NCI-H226 (cell line): Measurements from ENCODE around the gene ESYT2.

Experiments used
- DNase-seq: peaks from one replicate; pipeline ENCODE4 v3.0.0-alpha.2; 2015

ESYT2 gene

DNA sequence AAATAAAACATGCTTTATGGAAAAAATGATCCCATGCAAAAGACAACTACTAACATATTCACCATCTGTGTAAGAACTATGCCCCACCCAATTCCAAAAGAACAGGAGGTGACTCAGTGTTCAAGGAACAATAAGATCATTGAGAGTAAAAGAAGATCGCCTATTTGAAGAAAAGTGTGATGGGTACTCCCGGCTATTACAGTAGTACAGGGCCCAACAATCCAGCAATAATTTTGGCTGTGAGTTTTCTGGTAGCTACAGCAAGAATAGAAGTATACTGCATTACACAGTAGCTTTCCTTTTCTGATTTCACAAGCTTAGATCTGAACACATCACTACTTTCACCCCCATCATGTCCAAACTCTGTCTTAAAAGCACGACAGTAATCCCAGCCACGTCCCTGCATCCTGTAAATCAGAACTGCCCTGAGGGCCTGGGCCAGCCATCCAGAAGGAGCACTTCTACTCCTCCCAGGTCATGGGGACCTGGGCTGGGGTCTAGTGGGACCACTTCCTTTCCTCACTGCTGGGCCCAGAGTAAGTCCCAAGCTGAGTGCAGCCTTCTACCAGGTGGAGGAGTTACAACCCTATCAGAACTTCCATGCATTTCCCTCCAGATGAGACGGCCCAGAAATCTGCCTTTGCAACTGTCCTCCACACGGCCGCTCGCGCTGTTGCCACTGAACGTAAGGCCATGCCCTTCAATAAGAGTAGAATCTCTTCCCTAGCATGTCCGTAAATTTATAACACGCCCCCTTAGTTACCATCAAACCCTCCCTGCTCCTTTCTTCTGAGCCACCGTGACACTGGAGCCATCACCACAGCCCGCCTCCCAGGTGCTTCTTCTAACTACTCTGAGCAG is 7.9 kb downstream of the ESYT2 start:
- peak; percentile 21 for DNase-seq

DNA sequence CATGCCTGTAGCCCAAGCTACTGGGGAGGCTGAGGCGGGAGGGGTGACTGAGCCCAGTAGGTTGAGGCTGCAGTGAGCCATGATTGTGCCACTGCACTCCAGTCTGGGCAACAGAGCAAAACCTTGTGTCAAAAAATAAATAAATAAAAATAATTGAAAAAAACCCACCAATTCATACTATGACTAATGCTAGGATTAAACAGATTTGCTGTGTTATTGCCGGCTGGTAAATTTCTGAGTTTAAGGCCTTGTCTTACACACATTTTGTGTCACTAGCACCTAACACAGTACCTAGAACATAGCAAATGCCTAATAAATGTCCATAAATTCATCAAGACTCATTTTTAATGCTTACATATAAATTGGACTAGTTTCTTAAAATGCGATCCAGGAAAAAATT is 8.7 kb downstream of the ESYT2 start:
- no peak for DNase-seq

DNA sequence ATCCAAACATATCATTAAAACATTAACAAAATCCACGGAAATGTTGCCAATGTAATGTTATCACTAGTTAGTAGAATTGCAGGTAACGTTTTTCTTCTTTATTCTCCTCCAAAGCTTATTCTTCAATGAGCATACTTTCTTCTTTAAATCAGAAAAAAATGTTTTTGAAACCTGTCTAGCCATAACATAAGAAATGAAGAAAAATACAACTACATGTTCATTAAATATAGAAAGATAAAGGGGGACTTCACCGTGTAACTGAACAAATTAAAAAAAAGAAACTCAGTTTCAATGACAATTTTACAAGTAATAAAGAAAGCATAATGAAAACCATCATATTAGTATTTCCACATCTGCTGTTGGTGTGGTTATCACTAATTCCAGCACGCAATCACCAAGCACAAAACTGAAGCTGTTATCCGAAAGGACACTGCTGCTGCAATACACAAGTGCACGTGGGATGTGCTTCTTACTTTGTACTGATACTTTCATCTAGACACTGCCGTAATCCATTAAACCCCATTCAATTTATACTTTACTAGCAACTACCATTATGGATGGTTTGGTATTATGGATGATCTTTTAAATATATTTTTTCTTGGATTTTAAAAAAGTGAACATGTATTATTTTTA is 9.6 kb downstream of the ESYT2 start:
- DNase-seq: no peak

DNA sequence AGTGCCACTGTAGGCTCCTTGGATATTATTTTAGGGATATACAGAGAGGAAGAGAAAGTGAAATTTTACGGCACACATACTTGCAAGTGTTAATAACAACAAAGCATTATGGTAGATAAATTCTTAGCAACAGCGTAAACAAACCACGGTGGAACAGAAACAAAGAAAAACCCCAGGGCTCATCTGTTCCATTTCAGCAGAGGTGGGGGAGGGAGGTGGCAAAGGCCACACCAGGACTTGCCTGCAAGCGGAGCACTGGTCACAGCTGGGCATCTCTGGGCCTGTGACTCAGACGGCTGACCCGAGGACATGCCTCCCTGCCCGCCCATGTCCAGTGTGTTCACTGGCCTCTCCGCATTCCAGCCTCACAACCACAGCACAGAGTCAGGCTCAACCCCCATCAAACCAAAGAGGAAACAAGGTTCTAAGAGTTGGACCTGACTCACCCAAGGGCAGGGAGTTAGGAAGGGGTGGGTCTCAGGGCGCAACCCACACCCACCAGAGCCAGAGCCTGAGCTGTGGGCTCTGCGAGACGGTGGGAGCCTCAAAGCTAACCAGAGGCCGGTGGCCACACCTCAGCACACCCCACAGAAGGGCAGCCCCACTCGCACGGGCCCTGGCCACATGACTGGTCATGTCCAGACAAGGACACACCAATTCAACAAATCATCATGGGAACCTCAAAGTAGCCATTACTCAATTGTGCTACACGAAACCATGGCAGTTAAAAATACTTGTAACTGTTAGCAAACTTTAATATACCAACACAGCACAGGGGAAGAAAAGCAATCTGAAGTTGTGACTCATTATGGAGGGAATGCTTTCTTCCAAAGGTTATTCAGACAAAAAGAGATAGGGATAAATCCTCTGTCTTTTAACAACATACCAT is 10.7 kb downstream of the ESYT2 start:
- DNase-seq: peak; percentile 99

DNA sequence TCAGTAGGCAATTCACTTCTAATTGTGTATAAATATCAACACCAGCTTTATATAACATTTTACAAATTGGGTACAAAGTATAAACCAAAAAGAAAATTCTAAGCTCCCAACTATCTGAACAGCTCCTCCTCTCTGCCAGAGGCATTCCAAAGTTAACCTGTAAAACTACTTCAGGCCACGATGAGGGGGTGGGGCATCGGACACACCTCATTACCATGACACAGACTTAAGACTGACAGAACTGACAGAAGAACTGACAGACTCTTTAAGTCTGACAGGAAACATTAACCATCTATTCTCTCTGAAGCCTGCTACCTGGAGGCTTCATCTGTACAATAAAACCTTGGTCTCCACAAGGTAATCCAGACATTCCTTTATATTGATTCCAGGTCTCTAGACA is 12.3 kb downstream of the ESYT2 start:
- peak; percentile 42 for DNase-seq

DNA sequence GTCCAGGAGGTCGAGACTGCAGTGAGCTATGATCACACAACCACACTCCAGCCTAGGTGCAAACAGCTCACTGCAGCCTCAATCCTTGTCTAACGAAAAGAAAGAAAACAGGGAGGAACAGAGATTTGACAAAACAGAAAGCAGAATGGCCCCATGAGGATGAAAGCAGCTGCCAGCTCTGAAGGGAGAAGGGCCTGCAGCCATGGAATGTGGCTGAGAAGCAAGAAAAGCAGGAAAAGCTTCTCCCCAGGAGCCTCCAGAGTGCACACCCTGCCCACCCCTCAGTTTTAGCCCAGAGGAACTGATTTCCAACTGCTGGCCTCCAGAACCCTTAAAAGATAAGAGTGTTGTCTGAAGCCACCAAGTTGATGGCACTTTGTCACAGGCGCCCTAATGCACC is 13.0 kb downstream of the ESYT2 start:
- no peak for DNase-seq

DNA sequence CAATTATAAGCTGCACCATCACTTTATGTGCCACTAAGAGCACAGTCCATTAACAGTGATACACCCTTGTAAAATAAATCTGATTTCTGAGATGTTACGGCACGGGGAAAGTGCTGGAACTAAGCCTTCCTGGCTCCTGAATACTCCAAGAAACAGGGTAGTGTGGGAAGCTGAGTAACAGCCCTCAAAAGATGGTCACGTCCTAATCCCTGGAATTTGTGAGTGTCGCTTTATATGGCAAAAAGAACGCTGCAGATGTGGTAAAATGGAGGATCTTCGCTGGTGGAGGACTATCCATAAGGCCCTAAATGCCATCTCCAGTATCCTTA is 13.5 kb downstream of the ESYT2 start:
- DNase-seq: no peak

DNA sequence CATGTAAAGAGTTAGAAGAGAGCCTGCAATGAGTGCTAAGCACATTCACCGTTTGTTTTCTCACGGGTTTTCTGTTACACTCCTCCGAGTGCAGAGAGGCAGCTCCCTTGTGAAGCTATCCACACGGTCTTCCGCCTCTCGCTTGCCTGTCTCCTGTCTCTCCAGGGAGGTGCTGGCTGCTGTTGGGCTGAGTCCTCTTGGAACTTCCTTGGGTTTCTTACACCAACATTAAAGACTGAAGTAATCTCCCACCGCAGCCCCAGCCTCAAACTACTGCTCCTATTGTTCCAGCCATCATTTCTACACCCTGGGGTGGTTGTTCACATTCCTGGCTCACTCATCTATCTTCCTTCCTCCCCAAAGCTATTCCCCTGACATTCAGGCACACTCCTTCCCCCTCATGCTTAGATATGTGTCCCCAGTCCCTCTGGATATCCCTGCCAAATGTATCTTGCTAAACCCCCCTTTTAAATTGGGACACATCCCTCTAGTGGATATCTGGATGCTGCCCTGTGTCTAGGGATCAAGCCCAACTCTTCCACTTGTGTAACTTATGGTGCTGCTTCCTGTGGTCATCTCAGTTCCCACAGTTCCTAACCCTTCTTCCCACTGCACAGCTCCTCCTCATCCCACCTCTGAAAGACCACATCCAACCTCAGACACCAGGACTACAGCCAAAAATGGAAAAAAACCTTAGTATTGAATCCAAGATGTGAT is 14.1 kb downstream of the ESYT2 start:
- DNase-seq: no peak

DNA sequence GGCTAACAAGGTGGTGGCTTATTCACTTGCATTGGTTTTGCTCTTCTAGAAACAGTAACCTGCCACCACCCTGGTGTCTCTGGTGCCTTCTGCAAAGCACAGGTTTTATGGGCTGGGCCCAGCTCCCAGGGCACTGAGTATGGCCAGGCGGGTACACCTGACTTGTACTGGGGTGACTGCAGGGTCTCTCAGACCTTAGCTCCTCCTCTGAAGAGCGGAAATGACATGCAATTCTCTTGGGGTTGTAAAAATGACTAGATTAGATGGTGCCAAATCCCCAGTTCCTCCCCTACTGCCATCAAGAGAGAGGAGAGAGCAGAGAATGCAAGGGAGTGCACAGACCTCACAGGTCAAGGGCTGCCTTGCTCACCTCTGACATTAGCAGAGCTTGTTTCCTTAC is 14.7 kb downstream of the ESYT2 start:
- DNase-seq: no peak

DNA sequence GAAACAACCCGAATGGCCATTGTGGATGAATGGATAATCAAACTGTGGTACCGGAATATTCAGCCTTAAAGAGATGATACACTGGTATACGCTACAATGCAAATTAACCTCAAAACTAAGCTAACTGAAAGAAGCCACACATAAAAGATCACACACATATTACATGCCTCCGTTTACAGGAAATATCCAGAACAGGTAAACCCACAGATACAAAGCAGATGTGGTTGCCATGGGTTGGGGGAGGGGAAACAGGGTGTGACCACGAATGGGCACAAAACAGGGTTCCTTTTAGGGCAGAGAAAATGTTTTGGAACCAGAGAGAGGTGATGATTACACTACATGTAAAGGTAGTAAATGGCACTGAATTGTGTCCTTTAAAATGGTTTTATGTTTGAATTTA is 16.6 kb downstream of the ESYT2 start:
- DNase-seq: no peak

DNA sequence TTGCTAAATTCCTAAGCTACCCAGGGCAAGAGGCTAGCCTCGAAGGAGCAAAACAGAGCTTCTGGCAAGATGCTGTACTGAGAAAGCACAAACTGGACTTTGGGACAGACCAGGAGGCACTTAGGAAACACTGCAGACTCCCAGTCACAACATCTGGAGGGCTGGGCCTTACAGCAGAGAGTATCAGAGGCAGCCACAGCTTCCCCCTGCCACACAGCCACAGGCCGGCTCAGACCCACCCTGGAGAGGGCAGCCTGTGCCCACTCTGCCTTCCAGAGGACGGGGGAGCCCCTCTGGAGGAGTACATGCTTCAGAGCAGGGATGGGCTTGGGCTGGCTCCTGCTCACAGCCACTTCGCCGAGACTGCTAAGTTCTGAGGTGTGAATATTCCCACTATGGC is 17.4 kb downstream of the ESYT2 start:
- no peak for DNase-seq

DNA sequence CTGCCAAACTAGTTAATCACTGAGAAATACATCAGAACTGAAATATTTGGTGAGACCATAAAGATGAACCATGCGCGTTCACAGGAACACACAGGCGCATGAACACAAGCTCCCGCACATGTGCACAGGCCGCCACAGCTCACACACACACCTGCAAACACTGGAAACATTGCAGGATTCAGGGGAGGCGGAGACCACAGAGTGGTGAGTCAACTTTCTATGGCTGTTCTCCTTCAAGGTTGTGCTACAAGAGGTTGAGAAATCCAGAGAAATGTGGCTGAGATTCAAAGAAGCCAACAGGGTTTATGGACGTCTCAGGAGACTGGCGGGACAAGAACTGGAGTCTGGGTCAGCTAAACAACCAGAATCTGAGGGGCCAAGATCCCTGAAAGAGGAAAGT is 17.8 kb downstream of the ESYT2 start:
- peak; percentile 68 for DNase-seq

DNA sequence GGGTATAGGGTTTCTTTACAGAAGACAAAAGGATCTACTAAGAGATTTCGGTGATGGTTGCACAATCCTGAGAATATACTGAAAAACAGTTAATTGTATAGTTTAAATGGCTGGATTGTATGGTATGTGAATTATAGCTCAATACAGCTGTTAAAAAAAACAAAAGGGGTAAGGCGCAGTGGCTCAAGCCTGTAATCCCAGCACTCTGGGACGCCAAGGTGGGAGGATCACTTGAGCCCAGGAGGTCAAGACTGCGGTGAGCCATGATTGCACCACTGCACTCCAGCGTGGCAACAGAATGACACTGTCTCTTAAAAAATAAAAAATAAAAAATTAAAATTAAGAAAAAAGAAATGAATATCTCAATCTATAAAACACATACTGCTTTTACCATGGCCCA is 18.5 kb downstream of the ESYT2 start:
- DNase-seq: no peak

DNA sequence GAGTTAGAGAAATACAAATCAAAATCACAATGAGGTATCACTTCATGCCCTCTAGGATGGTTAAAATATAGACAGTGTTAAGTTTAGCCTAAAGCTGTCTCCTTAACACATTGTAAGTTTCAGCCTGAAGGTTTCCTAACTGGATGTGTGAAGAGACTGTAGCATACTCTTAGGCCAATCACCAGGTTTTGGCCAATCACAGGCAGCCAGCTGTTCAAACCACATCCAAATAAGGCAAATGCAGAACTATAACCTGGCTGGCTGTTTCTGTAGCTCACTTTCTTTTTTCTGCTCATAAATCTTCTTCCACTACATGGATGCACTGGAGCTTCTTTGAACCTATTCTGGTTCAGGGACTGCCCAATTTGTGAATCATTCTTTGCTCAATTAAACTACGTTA is 19.7 kb downstream of the ESYT2 start:
- DNase-seq: peak; percentile 37

DNA sequence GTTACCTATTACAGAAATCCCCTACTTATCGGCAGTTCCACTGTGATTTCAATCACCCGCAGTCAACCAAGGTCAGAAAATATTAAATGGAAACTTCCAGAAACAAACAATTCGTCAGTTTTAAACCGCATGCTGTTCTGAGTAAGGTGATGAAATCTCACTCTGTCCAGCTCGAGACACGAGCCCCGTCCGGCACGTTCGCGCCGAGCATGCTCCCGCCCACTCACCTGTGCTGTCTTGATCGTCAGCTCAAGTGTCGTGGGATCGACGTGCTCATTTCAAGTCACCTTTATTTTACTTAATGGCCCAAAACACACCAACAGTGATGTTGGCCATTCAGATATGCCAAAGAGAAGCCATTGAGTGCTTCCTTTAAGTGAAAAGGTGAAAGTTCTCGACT is 21.2 kb downstream of the ESYT2 start:
- no peak for DNase-seq

DNA sequence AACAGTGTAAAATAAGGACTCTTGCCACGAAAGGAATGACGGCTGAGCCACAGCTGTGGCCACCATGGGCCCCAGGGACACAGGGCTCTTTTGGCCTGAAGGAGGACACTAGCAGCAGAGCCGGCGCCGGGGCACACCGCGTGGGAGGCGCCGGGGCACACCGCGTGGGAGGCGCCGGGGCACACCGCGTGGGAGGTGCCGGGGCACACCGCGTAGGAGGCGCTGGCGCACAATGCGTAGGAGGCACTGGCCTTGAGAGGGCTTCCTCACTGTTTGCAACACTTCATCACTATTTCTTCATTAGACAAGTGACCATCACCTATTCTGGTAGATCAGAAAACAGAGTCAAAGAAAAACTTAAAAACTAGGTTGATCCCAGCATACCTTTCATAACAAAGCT is 23.4 kb downstream of the ESYT2 start:
- DNase-seq: no peak

DNA sequence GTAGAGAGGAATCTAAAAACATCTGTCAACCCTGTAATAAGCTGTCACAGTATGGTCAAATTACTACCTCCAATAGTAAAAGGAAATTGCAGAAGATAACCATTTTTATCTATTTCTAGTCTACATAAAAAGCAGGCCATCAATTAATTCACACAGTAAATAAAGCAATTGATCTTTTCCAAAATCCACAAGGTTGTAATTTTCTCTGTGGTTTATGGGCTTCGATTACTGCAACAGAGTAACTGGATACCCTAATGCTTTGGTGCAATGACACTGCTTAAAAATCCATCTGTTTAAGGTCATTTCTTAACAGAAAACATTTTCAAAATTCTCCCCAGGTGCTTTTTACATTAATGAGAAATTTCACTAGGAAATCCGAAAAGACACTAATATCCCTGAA is 23.9 kb downstream of the ESYT2 start:
- no peak for DNase-seq

DNA sequence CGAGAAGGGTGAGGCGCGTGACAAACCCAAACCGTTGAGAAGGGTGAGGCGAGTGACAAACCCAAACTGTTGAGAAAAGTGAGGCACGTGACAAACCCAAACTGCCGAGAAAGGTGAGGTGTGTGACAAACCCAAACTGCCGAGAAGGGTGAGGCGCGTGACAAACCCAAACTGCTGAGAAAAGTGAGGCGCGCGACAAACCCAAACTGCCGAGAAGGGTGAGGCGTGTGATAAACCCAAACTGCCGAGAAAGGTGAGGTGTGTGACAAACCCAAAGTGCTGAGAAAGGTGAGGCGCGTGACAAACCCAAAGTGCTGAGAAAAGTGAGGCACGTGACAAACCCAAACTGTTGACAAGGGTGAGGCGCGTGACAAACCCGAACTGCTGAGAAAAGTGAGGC is 25.0 kb downstream of the ESYT2 start:
- no peak for DNase-seq

DNA sequence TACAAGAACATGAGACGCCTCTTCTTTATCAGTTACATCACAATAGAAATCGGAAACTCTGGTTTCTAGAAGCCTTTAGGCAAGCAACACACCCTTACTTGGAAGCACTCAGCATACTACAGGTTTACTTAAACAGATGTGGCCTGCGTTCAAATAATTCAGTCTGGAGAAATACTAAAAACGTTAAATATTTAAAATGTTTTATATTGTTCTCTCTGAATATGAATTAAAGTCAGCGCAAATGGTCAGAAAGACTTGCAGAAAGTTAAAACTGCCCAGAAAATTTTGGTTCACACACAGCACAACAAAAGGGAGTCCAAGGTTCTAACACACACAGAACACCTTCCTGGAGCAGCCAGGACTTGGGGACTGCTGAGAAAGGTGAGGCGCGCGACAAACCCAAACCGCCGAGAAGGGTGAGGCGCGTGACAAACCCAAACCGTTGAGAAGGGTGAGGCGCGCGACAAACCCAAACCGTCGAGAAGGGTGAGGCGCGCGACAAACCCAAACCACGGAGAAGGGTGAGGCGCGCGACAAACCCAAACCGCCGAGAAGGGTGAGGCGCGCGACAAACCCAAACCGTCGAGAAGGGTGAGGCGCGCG is 25.8 kb downstream of the ESYT2 start:
- DNase-seq: no peak

DNA sequence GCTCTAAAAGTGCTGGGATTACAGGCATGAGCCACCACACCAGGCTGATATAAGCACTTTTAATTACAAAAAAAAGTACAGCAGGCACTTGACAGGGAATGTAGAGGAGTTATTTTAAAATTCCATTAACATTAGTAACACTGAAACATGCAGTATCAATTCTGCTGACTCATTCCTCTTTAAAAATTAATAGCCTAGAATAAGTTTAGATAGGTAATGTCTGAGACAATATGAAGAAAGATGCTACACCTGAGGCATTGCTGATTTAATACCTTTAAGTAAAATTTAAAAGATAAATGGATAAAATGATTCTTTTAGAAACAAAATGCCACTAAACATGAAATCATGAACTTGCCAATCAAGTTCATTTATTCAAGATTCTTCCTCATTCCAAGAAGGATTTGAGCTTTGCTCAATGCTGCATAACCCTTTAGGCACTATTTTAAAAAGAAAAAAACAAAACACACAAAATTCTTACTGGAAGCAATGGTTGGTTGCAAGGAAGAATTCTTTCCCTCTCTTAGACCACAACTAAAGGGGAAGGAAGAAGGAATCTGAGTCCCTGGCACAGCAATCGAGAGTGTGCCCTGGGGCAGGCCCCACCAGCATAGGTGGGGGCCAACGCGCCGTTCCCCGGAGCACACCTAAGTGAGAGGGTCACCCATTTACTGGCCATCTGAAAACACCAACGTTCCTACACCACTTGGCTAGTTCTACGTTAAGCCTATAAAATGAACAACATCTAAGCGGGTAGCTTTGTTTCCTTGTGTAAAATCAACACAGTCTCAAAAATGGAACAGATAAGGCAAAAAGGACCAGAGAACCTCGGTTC is 26.6 kb downstream of the ESYT2 start:
- DNase-seq: peak; percentile 76

DNA sequence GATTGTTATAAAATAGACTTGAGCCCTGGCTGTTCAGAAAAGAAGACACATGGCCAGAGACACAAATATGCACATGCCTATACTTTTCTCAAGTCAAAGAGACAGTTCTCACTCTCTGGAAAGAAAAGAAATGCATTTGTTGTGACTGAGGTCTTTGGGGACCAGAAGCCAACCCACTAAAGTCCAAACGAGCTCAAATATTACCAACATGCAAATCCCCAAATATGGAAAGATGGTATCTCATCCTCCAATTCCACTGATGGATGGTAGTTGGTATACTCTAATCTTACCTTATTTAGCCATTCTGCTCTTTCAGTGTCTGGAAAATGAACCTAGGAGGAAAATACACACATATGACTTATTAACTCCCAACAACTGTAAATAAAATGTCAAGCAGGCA is 30.6 kb downstream of the ESYT2 start:
- no peak for DNase-seq

DNA sequence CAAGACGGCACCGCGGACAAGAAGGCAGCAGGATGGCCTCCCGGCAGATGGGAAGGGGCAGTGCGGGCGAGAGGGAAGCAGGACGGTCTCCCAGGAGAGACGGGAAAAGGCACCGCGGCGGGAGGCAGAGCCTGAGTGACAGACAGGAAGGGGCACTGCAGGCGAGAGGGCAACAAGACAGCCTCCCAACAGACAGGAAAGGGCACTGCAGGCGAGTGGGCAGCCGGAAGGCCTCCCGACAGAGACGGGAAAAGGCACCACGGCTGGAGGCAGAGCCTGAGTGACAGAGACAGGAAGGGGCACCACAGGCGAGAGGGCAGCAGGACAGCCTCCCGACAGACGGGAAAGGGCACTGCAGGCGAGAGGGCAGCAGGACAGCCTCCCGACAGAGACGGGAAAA is 32.6 kb downstream of the ESYT2 start:
- DNase-seq: no peak
